Mesodermal cell (in vitro differentiated cells): Measurements from ENCODE around the gene SLC6A8. TPM values are rescaled to one million over a fixed set of nuclear protein-coding genes. Genes with fewer than 3 reads are reported as not detected.

Experiments used
- H3K27ac ChIP-seq: 2 replicates; pipeline ENCODE4 v1.7.0; 2013; ENCODE audit warnings: mild to moderate bottlenecking, low read depth, low read length, moderate library complexity; ENCODE audit not compliant: severe bottlenecking
- H3K36me3 ChIP-seq: 2 replicates; pipeline ENCODE4 v1.7.1; 2013; ENCODE audit warnings: mild to moderate bottlenecking, low read length, moderate library complexity; ENCODE audit not compliant: control insufficient read depth, insufficient read depth
- H3K4me1 ChIP-seq: one replicate; pipeline ENCODE4 v1.7.1; 2013; ENCODE audit warnings: mild to moderate bottlenecking, low read length; ENCODE audit not compliant: insufficient read depth, control insufficient read depth, poor library complexity, severe bottlenecking
- H3K4me3 ChIP-seq: 2 replicates; pipeline ENCODE4 v1.7.0; 2013; ENCODE audit warnings: low read length, control low read depth, mild to moderate bottlenecking; ENCODE audit not compliant: insufficient read depth, poor library complexity, severe bottlenecking; ENCODE audit errors: extremely low read depth
- H3K9me3 ChIP-seq: 2 replicates; pipeline ENCODE4 v1.7.1; 2013; ENCODE audit warnings: mild to moderate bottlenecking, low read length, moderate library complexity; ENCODE audit not compliant: control insufficient read depth
- WGBS, 2 experiments: methylation state at CpG; one replicate each; pipeline ENCODE4 v1.1.5; 2013; ENCODE audit warnings: missing lambda C conversion rate in 2 of 2; ENCODE audit not compliant: insufficient coverage in 2 of 2; 5-methylcytosine and 5-hydroxymethylcytosine counted together
- polyA plus RNA-seq, 2 experiments: library from polyadenylated mRNA; stranded (reverse); fragments of 50-300 nt; gene quantifications; one replicate each; pipeline ENCODE4 v1.2.3, GENCODE V29; 2013

The SLC6A8 gene
- 41.5 TPM for polyA plus RNA-seq (2013, experiment 1 of 2)
- polyA plus RNA-seq (2013, experiment 2 of 2): 37.1 TPM

- Histone ChIP-seq H3K36me3 (no peaks in the 10 kb centered on the region), H3K4me1 (peaks cover 13% of the 10 kb centered on the region), H3K9me3 (no peaks in the 10 kb centered on the region), H3K27ac (peak within 1 kb of the TSS; percentile 57), H3K4me3 (peak within 1 kb of the TSS; percentile 31)
- 2 to 10% methylated on average over 2 to 10 of the region's 66 CpGs for WGBS, 2 experiments
These were observed at the start of gene SLC6A8 for GRCh38 chrX:153687121-153688039. Gene SLC6A8, plus strand, starts transcription at chrX:153687926. Its CDS starts 649 bp downstream, at chrX:153688575.

- Histone ChIP-seq H3K4me3 (no peak overlapping the region), H3K9me3 (no peaks in the 10 kb centered on the region), H3K4me1 (no peaks in the 10 kb centered on the region), H3K27ac (no peak overlapping the region), H3K36me3 (no peaks in the 10 kb centered on the region)
- no CpG with 5 or more reads among the region's 6 CpGs for WGBS, 2 experiments
These were observed 49.7 kb upstream of the SLC6A8 start for GRCh38 chrX:153638041-153638371.

GRCh38 chrX:153638436-153639176 lies 49.1 kb upstream of the SLC6A8 start:
- Histone ChIP-seq H3K9me3 (no peaks in the 10 kb centered on the region), H3K4me3 (no peak overlapping the region), H3K27ac (no peak overlapping the region), H3K4me1 (no peaks in the 10 kb centered on the region), H3K36me3 (no peaks in the 10 kb centered on the region)
- WGBS, 2 experiments: 78 to 80% methylated on average over 2 to 6 of the region's 20 CpGs

- Histone ChIP-seq H3K4me3 (no peak overlapping the region), H3K9me3 (no peaks in the 10 kb centered on the region), H3K36me3 (no peaks in the 10 kb centered on the region), H3K4me1 (no peaks in the 10 kb centered on the region), H3K27ac (no peak overlapping the region)
- 90% methylated on average over 4 to 18 of the region's 28 CpGs for WGBS, 2 experiments
These were observed 48.3 kb upstream of the SLC6A8 start for GRCh38 chrX:153639177-153640044.

- H3K36me3 ChIP-seq: no peaks in the 10 kb centered on the region
- no peak overlapping the region for H3K27ac ChIP-seq
- 86 to 100% methylated on average over 6 to 10 of the region's 23 CpGs for WGBS, 2 experiments
- no peak overlapping the region for H3K4me3 ChIP-seq
- no peaks in the 10 kb centered on the region for H3K4me1 ChIP-seq
- no peaks in the 10 kb centered on the region for H3K9me3 ChIP-seq
These were observed 47.6 kb upstream of the SLC6A8 start for GRCh38 chrX:153640045-153640686.

GRCh38 chrX:153640736-153641575 lies 46.8 kb upstream of the SLC6A8 start:
- no peak overlapping the region for H3K4me3 ChIP-seq
- H3K36me3 ChIP-seq: no peaks in the 10 kb centered on the region
- H3K4me1 ChIP-seq: no peaks in the 10 kb centered on the region
- H3K9me3 ChIP-seq: no peaks in the 10 kb centered on the region
- 36 to 45% methylated on average over 17 to 19 of the region's 26 CpGs for WGBS, 2 experiments
- H3K27ac ChIP-seq: no peak overlapping the region

- Histone ChIP-seq H3K36me3 (no peaks in the 10 kb centered on the region), H3K27ac (no peak overlapping the region), H3K4me3 (no peak overlapping the region), H3K9me3 (no peaks in the 10 kb centered on the region), H3K4me1 (no peaks in the 10 kb centered on the region)
- WGBS, 2 experiments: 0% methylated on average over 1 of the region's 8 CpGs; no CpG with 5 or more reads in 1 of the 2 experiments
These were observed 46.1 kb upstream of the SLC6A8 start for GRCh38 chrX:153641627-153642026.

GRCh38 chrX:153642051-153642654 lies 45.6 kb upstream of the SLC6A8 start:
- H3K36me3 ChIP-seq: no peaks in the 10 kb centered on the region
- H3K4me3 ChIP-seq: no peak overlapping the region
- WGBS, 2 experiments: 0% methylated on average over 4 to 12 of the region's 62 CpGs
- H3K9me3 ChIP-seq: no peaks in the 10 kb centered on the region
- H3K27ac ChIP-seq: no peak overlapping the region
- H3K4me1 ChIP-seq: no peaks in the 10 kb centered on the region

- H3K9me3 ChIP-seq: no peaks in the 10 kb centered on the region
- H3K4me1 ChIP-seq: no peaks in the 10 kb centered on the region
- H3K4me3 ChIP-seq: no peak overlapping the region
- WGBS, 2 experiments: 4% methylated on average over 9 to 13 of the region's 48 CpGs
- H3K27ac ChIP-seq: no peak overlapping the region
- H3K36me3 ChIP-seq: no peaks in the 10 kb centered on the region
These were observed 44.9 kb upstream of the SLC6A8 start for GRCh38 chrX:153642655-153643430.
